SK-N-SH (cell line): ENCODE data around the gene SHCBP1L. TPM values are rescaled to one million over a fixed set of nuclear protein-coding genes. Genes with fewer than 3 reads are reported as not detected.

Experiments used
- CTCF ChIA-PET: fragments of 300-600, 350-600 bp; formaldehyde crosslinking; extraction: SDS; loops from one replicate; lab custom pipeline; 2021; lab: Yijun Ruan, JAX
- POLR2A ChIA-PET: fragments of 350-600 bp; sonication (Branson Sonifier 250); formaldehyde crosslinking; extraction: SDS; loops from one replicate; lab custom pipeline; 2020; ENCODE audit warnings: antibody characterized with exemption, inconsistent platforms; lab: Yijun Ruan, JAX
- DNase-seq: peaks from one replicate; pipeline ENCODE4 v3.0.0; 2012
- H2AFZ ChIP-seq: fragments of 200-600 bp; sonication (generic); 2 replicates; pipeline ENCODE4 v1.8.1; 2016; ENCODE audit warnings: antibody characterized with exemption, mild to moderate bottlenecking, low read depth
- H3F3A ChIP-seq: fragments of 200-600 bp; sonication (generic); replicated peaks from 2 replicates; pipeline ENCODE3; 2016; ENCODE audit warnings: antibody characterized with exemption, mild to moderate bottlenecking; ENCODE audit not compliant: insufficient read depth
- H3K27ac ChIP-seq, 2 experiments: fragments of 200-500 bp in 1 of 2; fragments of 200-600 bp in 1 of 2; sonication (Bioruptor generic) in 1 of 2; sonication (generic), shearing (Covaris generic) in 1 of 2; 2 replicates each; pipeline versions ENCODE4 v1.5.1 to v1.6.1; 2014 to 2016; ENCODE audit warnings: low read depth in 2 of 2, inconsistent platforms in 1 of 2, low read length in 1 of 2, mild to moderate bottlenecking in 1 of 2, mixed read lengths in 1 of 2
- H3K27me3 ChIP-seq: fragments of 200-600 bp; sonication (generic), shearing (Covaris generic); 2 replicates; pipeline ENCODE4 v1.6.1; 2016; ENCODE audit warnings: mixed run types; ENCODE audit not compliant: insufficient read depth
- H3K36me3 ChIP-seq, 2 experiments: fragments of 200-500 bp in 1 of 2; fragments of 200-600 bp in 1 of 2; sonication (Bioruptor generic) in 1 of 2; sonication (generic) in 1 of 2; replicated peaks in 1 of 2; 2 replicates each; pipeline versions ENCODE3 to v1.5.1; 2014 to 2016; ENCODE audit warnings: low read length in 1 of 2, mild to moderate bottlenecking in 1 of 2; ENCODE audit not compliant: insufficient read depth in 2 of 2, control insufficient read depth in 1 of 2
- H3K4me1 ChIP-seq, 2 experiments: fragments of 200-500 bp in 1 of 2; fragments of 200-600 bp in 1 of 2; sonication (Bioruptor generic) in 1 of 2; sonication (generic), shearing (Covaris generic) in 1 of 2; 2 replicates each; pipeline versions ENCODE4 v1.5.1 to v1.6.1; 2014 to 2016; ENCODE audit warnings: low read depth in 1 of 2, low read length in 1 of 2, mixed run types in 1 of 2; ENCODE audit not compliant: insufficient read depth in 2 of 2, control insufficient read depth in 1 of 2
- H3K4me2 ChIP-seq: fragments of 200-600 bp; sonication (generic), shearing (Covaris generic); 2 replicates; pipeline ENCODE4 v1.6.1; 2017; ENCODE audit warnings: mixed run types
- H3K4me3 ChIP-seq, 2 experiments: fragments of 200-500 bp in 1 of 2; fragments of 200-600 bp in 1 of 2; sonication (Bioruptor generic) in 1 of 2; sonication (generic), shearing (Covaris generic) in 1 of 2; 2 replicates each; pipeline versions ENCODE4 v1.5.1 to v1.8.1; 2014 to 2016; ENCODE audit warnings: low read depth in 2 of 2, inconsistent platforms in 1 of 2, low read length in 1 of 2, mild to moderate bottlenecking in 1 of 2, mixed read lengths in 1 of 2, moderate library complexity in 1 of 2
- H3K79me2 ChIP-seq: fragments of 200-600 bp; sonication (generic); 2 replicates; pipeline ENCODE4 v1.8.1; 2017; ENCODE audit warnings: mild to moderate bottlenecking; ENCODE audit not compliant: insufficient read depth
- H3K9ac ChIP-seq: fragments of 200-600 bp; sonication (generic); 2 replicates; pipeline ENCODE4 v1.6.1; 2017; ENCODE audit warnings: mixed run types
- H3K9me2 ChIP-seq: fragments of 200-600 bp; sonication (generic); 2 replicates; pipeline ENCODE4 v1.6.1; 2017; ENCODE audit warnings: mixed run types
- H3K9me3 ChIP-seq: fragments of 200-600 bp; sonication (generic); 2 replicates; pipeline ENCODE4 v1.6.1; 2017; ENCODE audit warnings: mixed run types, mild to moderate bottlenecking, moderate library complexity
- H4K20me1 ChIP-seq: fragments of 200-600 bp; sonication (generic); 2 replicates; pipeline ENCODE4 v1.6.1; 2017; ENCODE audit warnings: mild to moderate bottlenecking, mixed run types; ENCODE audit not compliant: insufficient read depth
- ELF1 ChIP-seq: IDR thresholded peaks from 2 replicates; pipeline ENCODE4 v1.4.0; 2012
- GATA2 ChIP-seq: sonication (generic); formaldehyde crosslinking; IDR thresholded peaks from 2 replicates; pipeline ENCODE4 v1.5.0; 2020; ENCODE audit warnings: mild to moderate bottlenecking, missing genetic modification reagents
- JUND ChIP-seq: IDR thresholded peaks from 2 replicates; pipeline ENCODE4 v1.4.0; 2012
- MAX ChIP-seq: IDR thresholded peaks from 2 replicates; pipeline ENCODE4 v1.4.0; 2012; ENCODE audit warnings: low read depth
- MXI1 ChIP-seq: IDR thresholded peaks from 2 replicates; pipeline ENCODE4 v1.6.1; 2012; ENCODE audit warnings: mild to moderate bottlenecking, low read depth, low read length, improper control_type of control experiment
- POLR2AphosphoS5 ChIP-seq: IDR thresholded peaks from 2 replicates; pipeline ENCODE4 v1.6.1; 2012; ENCODE audit warnings: low read depth, low read length
- RCOR1 ChIP-seq: fragments of 150-350 bp; IDR thresholded peaks from 2 replicates; pipeline ENCODE4 v1.6.1; 2017; ENCODE audit warnings: antibody characterized with exemption, low read length
- RFX5 ChIP-seq: IDR thresholded peaks from 2 replicates; pipeline ENCODE4 v1.6.1; 2012; ENCODE audit warnings: mild to moderate bottlenecking, improper control_type of control experiment, low read length
- SIN3A ChIP-seq: IDR thresholded peaks from 2 replicates; pipeline ENCODE4 v1.6.1; 2012; ENCODE audit warnings: low read depth, mild to moderate bottlenecking, low read length, moderate library complexity, borderline replicate concordance
- SMC3 ChIP-seq: IDR thresholded peaks from 2 replicates; pipeline ENCODE4 v1.6.1; 2012; ENCODE audit warnings: low read depth, low read length, improper control_type of control experiment
- TEAD4 ChIP-seq: IDR thresholded peaks from 2 replicates; pipeline ENCODE4 v1.4.0; 2012; ENCODE audit warnings: mild to moderate bottlenecking, borderline replicate concordance; ENCODE audit not compliant: insufficient read depth
- USF1 ChIP-seq: IDR thresholded peaks from 2 replicates; pipeline ENCODE4 v1.4.0; 2012; ENCODE audit warnings: low read depth, borderline replicate concordance
- WGBS: methylation state at CpG from one replicate; pipeline ENCODE4 v1.1.6; 2017; ENCODE audit warnings: low lambda C conversion rate; 5-methylcytosine and 5-hydroxymethylcytosine counted together
- polyA plus RNA-seq, 3 experiments: library from polyadenylated mRNA; depleted of rRNA; stranded (reverse); fragments of >200 nt; gene quantifications; 2 replicates each; pipeline ENCODE4 v1.2.3, GENCODE V29; 2012
- TF ChIP-seq, protein P1 (sequence below): IDR thresholded peaks from 2 replicates; pipeline ENCODE4 v1.4.0; 2012; ENCODE audit warnings: low read depth, borderline replicate concordance

The SHCBP1L gene
- polyA plus RNA-seq, 1 of the 3 experiments (the other 2 are of a cell fraction): not detected

- Histone ChIP-seq H3K4me1 (no peaks in the 10 kb centered on the region), H2AFZ (no peak overlapping the region), H3K27ac (no peak overlapping the region), H3K4me2 (no peak overlapping the region), H3K27me3 (no peaks in the 10 kb centered on the region), H3F3A (no peaks in the 10 kb centered on the region), H3K4me3 (no peak overlapping the region), H3K9me3 (no peaks in the 10 kb centered on the region), H3K36me3 (no peaks in the 10 kb centered on the region), H3K9ac (no peak overlapping the region), H3K79me2 (no peaks in the 10 kb centered on the region), H3K9me2 (no peaks in the 10 kb centered on the region), H4K20me1 (no peaks in the 10 kb centered on the region)
- 95% methylated on average over 1 of the region's 1 CpG for WGBS
- CTCF ChIA-PET: no interaction called here
- POLR2A ChIA-PET: no interaction called here
- TF ChIP-seq MXI1 (no peak), JUND (no peak), POLR2AphosphoS5 (no peak), ELF1 (no peak)
- TF ChIP-seq, protein P1, sequence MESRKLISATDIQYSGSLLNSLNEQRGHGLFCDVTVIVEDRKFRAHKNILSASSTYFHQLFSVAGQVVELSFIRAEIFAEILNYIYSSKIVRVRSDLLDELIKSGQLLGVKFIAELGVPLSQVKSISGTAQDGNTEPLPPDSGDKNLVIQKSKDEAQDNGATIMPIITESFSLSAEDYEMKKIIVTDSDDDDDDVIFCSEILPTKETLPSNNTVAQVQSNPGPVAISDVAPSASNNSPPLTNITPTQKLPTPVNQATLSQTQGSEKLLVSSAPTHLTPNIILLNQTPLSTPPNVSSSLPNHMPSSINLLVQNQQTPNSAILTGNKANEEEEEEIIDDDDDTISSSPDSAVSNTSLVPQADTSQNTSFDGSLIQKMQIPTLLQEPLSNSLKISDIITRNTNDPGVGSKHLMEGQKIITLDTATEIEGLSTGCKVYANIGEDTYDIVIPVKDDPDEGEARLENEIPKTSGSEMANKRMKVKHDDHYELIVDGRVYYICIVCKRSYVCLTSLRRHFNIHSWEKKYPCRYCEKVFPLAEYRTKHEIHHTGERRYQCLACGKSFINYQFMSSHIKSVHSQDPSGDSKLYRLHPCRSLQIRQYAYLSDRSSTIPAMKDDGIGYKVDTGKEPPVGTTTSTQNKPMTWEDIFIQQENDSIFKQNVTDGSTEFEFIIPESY: no peak
- no peak for DNase-seq
These were observed 31.7 kb upstream of the SHCBP1L start for GRCh38 chr1:182984621-182985020.

GRCh38 chr1:182984138-182984537 is 31.2 kb upstream of the SHCBP1L start:
- ChIA-PET CTCF (no interaction called here), POLR2A (no interaction called here)
- Histone ChIP-seq H3K9me3 (no peaks in the 10 kb centered on the region), H3K9ac (no peak overlapping the region), H3K27ac (no peak overlapping the region), H3K4me3 (no peak overlapping the region), H3K79me2 (no peaks in the 10 kb centered on the region)
- TF ChIP-seq MAX: no peak
- TF ChIP-seq GATA2 (CRISPR knock-in tag): no peak
- no peak for TF ChIP-seq USF1
- TF ChIP-seq SIN3A: no peak
- TF ChIP-seq TEAD4: no peak
- TF ChIP-seq SMC3: no peak
- TF ChIP-seq RCOR1: no peak
- TF ChIP-seq, protein P1: no peak
- TF ChIP-seq RFX5: no peak
- TF ChIP-seq, all 33 proteins: peak for 0
- Histone ChIP-seq H2AFZ (no peak overlapping the region), H3F3A (no peaks in the 10 kb centered on the region), H3K36me3 (no peaks in the 10 kb centered on the region), H3K27me3 (no peaks in the 10 kb centered on the region), H3K4me1 (no peaks in the 10 kb centered on the region), H3K9me2 (no peaks in the 10 kb centered on the region), H3K4me2 (no peak overlapping the region), H4K20me1 (no peaks in the 10 kb centered on the region)
- no peak for DNase-seq
- 95% methylated on average over 7 of the region's 7 CpGs for WGBS
